ENCODE measurements around the gene HSBP1L1.
"Not testable (repeated sequence)": the region's sequence is repeated elsewhere in the genome, so short reads cannot be mapped to it uniquely, and the experiment has no call there.

Gene HSBP1L1

DNA sequence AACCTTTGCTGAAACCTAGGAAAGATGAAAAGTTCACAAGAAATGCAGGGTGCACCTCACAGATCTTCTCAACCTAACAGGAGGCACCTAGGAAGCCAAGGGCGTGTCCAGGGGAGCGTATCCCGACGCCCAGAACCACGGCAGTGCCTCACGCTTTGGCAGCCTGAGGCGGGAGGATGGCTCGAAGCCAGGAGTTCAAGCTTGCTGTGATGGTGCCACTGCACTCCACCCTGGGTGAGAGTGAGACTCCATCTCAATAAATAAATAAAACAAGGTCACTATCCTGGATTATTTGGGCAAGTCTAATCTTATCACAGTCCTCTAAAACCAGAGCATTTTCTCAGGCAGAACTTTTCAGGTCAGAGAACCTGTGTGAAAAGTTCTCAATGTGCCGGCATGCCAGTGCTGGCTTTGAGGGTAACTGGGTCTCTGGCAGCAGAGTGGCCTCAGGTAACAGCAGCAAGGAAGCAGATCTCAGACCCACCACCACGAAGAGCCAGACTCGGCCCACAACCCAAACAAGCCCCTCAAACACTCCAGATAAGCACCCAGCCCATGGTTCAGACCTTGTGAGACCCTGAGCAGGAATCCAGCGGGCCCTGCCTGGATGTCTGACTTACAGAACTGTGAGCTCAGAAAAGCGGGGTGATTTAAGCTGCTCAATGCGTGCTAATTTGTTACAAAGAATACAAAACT lies 11.7 kb downstream of the HSBP1L1 start:
- Mint-ChIP-seq H3K4me3 (no peak overlapping the region), H3K9me3 (ENCODE audit: low read depth) (no peaks in the 10 kb centered on the region), H3K4me1 (ENCODE audit: low read depth) (peaks cover 30% of the 10 kb centered on the region), H3K27ac (no peak overlapping the region), H3K27me3 (no peaks in the 10 kb centered on the region), H3K36me3 (peaks cover 5% of the 10 kb centered on the region)

DNA sequence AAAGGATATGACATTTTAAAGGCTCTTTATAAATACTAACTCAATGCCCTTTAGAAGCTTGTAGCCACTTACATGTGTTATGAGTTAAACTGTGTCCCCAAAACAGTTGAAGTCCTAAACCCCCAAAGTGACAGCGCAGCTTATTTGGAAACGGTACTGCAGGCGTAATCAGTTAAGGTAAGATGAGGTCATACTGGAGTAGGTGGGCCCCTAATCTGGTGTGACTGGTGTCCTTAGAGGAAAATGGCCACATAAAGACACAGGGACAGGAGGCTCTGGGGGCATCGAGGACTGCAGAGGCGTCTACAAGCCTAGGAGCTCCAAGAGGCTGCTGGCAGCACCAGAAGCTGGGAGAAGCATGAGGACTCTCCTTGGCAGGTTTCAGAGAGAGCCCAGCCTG lies 15.4 kb downstream of the HSBP1L1 start:
- Mint-ChIP-seq H3K4me1 (ENCODE audit: low read depth) (peaks cover 62% of the 10 kb centered on the region), H3K27me3 (no peaks in the 10 kb centered on the region), H3K36me3 (no peaks in the 10 kb centered on the region), H3K9me3 (ENCODE audit: low read depth) (no peaks in the 10 kb centered on the region), H3K27ac (peak overlapping the region; percentile 46), H3K4me3 (no peak overlapping the region)

DNA sequence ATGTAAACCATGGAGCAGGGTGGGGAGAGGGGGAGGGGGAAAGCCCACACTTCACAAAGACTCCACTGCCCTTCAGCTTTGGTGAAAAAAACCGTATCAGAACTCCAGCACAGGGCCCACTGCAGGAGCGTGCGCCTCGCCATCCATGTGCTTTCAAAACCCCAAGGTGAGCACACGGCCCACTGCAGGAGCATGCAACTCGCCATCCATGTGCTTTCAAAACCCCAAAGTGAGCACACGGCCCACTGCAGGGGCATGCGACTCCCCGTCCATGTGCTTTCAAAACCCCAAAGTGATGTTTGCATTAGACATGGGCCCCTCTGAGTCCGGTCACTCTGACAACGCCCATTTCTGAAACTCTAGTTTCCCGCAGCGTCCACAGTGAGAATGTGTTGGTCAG lies 16.1 kb downstream of the HSBP1L1 start:
- Mint-ChIP-seq H3K27ac (peak overlapping the region; percentile 46), H3K27me3 (no peaks in the 10 kb centered on the region), H3K9me3 (ENCODE audit: low read depth) (no peaks in the 10 kb centered on the region), H3K4me3 (peak overlapping the region; percentile 20), H3K4me1 (ENCODE audit: low read depth) (peaks cover 69% of the 10 kb centered on the region), H3K36me3 (peaks cover 2% of the 10 kb centered on the region)

DNA sequence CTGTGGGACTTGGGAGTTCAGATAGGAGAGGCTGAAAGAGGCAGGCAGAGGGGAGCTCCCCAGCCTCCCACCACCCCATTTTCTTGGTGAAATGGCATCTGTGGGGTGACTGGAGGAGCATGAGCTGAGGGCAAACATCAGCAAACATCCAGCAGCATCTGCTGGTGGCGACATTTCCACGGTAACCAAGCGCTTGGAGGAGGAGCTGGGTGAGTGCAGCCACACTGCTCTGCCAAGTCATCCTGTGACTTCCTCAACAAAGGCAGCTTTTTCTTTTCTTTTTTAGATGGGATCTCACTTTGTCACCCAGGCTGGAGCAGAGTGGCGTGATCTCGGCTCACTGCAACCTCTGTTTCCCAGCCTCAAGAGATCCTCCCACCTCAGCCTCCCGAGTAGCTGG lies 18.3 kb downstream of the HSBP1L1 start:
- H3K27ac Mint-ChIP-seq = peak overlapping the region; percentile 88
- peak overlapping the region; percentile 48 for H3K4me3 Mint-ChIP-seq
- H3K4me1 Mint-ChIP-seq (ENCODE audit: low read depth) = peaks cover 80% of the 10 kb centered on the region
- H3K36me3 Mint-ChIP-seq = peaks cover 5% of the 10 kb centered on the region
- no peaks in the 10 kb centered on the region for H3K9me3 Mint-ChIP-seq (ENCODE audit: low read depth)
- no peaks in the 10 kb centered on the region for H3K27me3 Mint-ChIP-seq

DNA sequence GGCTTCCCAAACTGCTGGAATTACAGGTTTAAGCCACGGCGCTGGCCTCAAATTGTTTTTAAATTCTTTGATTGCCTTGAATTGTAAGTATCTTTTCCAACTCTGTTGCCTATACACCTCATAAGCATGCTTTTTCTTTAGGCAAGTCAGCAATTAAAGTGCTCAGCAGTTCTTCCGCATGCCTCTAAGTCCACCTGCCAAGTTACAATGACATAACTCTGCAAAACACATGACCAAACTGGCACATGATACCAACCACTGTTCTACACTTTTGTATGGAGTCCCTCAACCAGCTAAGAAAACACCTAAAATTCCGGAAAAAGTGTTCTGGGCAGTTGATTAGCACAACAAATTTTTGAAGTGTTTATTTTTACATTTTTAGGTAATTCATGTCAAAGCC lies 18.8 kb downstream of the HSBP1L1 start:
- H3K27me3 Mint-ChIP-seq = no peaks in the 10 kb centered on the region
- H3K36me3 Mint-ChIP-seq = peaks cover 5% of the 10 kb centered on the region
- peaks cover 75% of the 10 kb centered on the region for H3K4me1 Mint-ChIP-seq (ENCODE audit: low read depth)
- H3K4me3 Mint-ChIP-seq = peak overlapping the region; percentile 4
- H3K27ac Mint-ChIP-seq = no peak overlapping the region
- no peaks in the 10 kb centered on the region for H3K9me3 Mint-ChIP-seq (ENCODE audit: low read depth)

DNA sequence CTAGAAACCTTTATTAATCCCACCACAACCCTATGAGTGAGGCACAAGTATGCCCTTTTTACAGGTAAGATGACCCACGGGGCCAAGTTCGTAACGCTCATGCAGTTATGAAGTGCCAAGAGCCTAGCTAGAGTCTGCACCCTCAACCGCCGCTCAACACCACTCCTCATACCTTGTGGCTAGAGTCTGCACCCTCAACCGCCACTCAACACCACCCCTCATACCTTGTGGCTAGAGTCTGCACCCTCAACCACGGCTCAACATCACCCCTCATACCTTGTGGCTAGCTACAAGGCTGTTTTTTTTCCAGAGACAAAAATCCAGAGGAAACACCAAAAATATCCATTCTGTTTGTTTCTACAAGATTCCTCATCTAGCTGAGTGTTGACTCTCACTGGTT lies 19.4 kb downstream of the HSBP1L1 start:
- Mint-ChIP-seq H3K36me3 (peaks cover 5% of the 10 kb centered on the region), H3K27ac (peak overlapping the region; percentile 81), H3K27me3 (no peaks in the 10 kb centered on the region), H3K4me3 (peak overlapping the region; percentile 75), H3K4me1 (ENCODE audit: low read depth) (peaks cover 75% of the 10 kb centered on the region), H3K9me3 (ENCODE audit: low read depth) (no peaks in the 10 kb centered on the region)

DNA sequence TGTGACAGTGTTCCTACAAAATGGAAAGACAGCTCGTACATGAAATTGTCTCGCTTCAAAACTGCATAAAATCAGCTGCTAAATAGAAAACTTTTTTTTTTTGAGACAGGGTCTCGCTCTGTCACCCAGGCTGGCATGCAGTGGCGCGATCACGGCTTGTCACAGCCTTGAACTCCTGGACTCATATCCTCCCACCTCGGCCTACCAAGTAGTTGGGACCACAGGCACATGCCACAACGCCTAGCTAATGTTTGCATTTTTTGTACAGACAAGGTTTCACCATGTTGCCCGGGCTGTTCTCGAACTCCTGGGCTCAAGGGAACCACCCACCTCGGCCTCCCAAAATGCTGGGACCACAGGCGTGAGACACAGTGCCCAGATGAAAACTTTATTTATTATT lies 20.7 kb downstream of the HSBP1L1 start:
- Mint-ChIP-seq H3K27me3 (no peaks in the 10 kb centered on the region), H3K4me3 (peak overlapping the region; percentile 72), H3K36me3 (peaks cover 5% of the 10 kb centered on the region), H3K27ac (peak overlapping the region; percentile 75), H3K4me1 (ENCODE audit: low read depth) (peaks cover 67% of the 10 kb centered on the region), H3K9me3 (ENCODE audit: low read depth) (no peaks in the 10 kb centered on the region)

DNA sequence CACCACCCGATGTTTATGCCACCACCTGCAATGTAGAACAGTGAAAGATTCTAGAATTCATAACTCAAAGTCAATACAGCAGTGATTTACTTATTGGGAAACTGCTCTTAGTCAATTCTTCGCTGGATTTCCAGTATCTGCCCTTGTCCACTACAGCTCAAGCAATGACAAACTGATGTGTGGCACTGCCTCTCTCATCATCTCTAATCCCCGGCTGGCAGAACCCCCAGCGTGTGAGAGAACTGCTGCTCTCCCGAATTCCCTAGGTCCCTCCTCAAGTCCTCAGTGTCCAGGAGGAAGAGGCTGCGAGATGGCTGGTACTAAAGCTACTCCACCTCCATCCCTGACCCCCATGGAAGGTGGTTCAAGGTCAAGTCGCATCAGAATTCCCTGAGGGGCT lies 22.3 kb downstream of the HSBP1L1 start:
- H3K27me3 Mint-ChIP-seq = no peaks in the 10 kb centered on the region
- H3K4me3 Mint-ChIP-seq = peak overlapping the region; percentile 97
- peaks cover 57% of the 10 kb centered on the region for H3K4me1 Mint-ChIP-seq (ENCODE audit: low read depth)
- no peaks in the 10 kb centered on the region for H3K9me3 Mint-ChIP-seq (ENCODE audit: low read depth)
- H3K27ac Mint-ChIP-seq = peak overlapping the region; percentile 92
- H3K36me3 Mint-ChIP-seq = peaks cover 5% of the 10 kb centered on the region

DNA sequence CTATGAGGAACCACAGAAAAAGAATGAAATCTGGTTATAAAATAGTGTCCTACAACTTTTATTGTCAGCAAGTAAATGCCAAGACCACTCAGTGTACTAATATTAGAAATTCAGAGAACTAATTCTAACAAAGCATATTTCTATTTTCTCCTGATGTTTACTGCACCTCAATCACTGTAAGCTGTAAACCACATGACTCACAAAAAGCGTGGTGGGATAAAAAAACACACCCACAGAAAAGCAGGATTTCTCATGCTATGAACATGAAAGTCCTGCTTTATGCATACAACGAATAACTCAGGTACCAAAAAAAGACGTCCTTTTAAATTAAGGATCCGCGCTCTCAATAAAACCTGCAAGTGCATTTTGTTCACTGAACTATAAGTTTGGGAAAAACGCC lies 23.1 kb downstream of the HSBP1L1 start:
- peaks cover 49% of the 10 kb centered on the region for H3K4me1 Mint-ChIP-seq (ENCODE audit: low read depth)
- H3K4me3 Mint-ChIP-seq = peak overlapping the region; percentile 97
- no peaks in the 10 kb centered on the region for H3K27me3 Mint-ChIP-seq
- H3K9me3 Mint-ChIP-seq (ENCODE audit: low read depth) = no peaks in the 10 kb centered on the region
- H3K36me3 Mint-ChIP-seq = peaks cover 5% of the 10 kb centered on the region
- peak overlapping the region; percentile 92 for H3K27ac Mint-ChIP-seq

DNA sequence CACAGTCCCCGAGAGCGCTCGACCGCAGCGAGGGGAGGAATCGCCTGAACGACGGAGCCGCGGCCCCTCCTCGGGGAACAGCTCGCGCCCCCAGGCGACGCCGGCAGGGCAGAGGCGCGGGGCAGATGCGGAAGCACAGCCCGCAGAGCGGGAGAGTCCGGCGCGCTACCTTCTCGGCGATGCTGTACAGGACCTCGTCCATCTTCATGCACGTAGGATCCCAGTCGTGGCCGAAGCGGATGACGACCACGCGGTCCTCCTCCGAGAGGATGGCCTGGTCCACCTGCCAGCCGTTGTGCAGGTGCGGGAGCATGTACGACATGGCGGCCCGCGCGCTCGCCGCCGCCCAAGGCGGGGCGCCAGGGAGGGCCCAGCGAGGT lies 23.6 kb downstream of the HSBP1L1 start:
- Mint-ChIP-seq H3K27ac (peak overlapping the region; percentile 92), H3K9me3 (ENCODE audit: low read depth) (no peaks in the 10 kb centered on the region), H3K4me3 (peak overlapping the region; percentile 97), H3K27me3 (no peaks in the 10 kb centered on the region), H3K4me1 (ENCODE audit: low read depth) (peaks cover 44% of the 10 kb centered on the region), H3K36me3 (peaks cover 5% of the 10 kb centered on the region)

DNA sequence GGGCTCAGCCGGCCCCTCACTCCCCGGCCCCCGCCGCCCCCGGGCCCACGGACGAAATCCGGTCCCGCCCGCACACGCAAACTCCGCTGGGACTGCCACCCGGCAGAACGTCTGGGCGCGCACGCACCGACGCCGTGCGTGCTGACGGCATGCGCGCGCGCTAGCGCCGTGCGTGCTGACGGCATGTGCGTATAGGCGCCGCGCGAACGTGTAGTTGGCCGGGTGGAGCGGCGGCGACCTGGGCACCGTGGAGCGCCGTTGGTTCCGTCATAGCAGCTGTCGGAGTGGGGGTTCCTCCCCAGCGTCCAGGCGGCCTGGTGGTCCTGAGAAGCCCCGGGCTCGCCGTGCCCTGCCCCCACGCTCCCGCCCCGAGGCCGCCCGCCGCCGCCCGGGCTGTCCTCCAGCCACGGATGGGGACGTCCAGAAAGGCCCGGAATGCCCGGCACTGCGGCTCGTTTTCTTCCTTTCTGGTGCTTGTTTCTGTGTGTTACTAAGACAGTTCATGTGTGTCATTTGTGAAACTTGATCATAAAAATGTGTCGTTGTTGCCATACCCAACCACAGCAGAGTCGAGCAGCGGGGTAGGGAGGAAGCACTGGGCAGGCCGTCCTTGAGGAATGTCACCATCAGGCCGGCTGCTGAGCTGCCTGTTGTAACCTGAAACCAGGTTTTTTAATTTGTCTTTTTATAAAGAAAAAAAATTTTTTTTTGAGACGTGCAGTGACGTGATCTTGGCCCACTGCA lies 24.2 kb downstream of the HSBP1L1 start, which contains the start of gene TXNL4A:
TSS of gene TXNL4A (minus strand) at position 113 of the 744 bp plus-strand sequence. CDS start 171 bp downstream, outside the sequence.
- Mint-ChIP-seq H3K27me3 (no peaks in the 10 kb centered on the region), H3K27ac (peak within 1 kb of the TSS; percentile 98), H3K9me3 (ENCODE audit: low read depth) (no peaks in the 10 kb centered on the region), H3K4me1 (ENCODE audit: low read depth) (peaks cover 38% of the 10 kb centered on the region), H3K4me3 (peak within 1 kb of the TSS; percentile 97), H3K36me3 (peaks cover 5% of the 10 kb centered on the region)

DNA sequence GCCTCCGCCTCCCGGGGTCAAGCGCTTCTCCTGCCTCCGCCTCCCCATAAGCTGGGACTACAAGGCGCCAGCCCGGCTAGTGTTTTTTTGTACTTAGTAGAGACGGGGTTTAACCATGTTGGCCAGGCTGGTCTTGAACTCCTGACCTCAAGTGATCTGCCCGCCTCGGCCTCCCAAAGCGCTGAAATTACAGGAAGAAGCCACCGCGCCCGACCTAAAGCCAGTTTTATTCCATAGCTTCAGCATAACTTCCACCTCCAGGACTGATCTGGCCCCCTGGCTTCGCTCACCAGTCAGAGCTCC lies 24.7 kb downstream of the HSBP1L1 start:
- Mint-ChIP-seq H3K27me3 (no peaks in the 10 kb centered on the region), H3K4me1 (ENCODE audit: low read depth) (peaks cover 33% of the 10 kb centered on the region), H3K9me3 (ENCODE audit: low read depth) (no peaks in the 10 kb centered on the region)

DNA sequence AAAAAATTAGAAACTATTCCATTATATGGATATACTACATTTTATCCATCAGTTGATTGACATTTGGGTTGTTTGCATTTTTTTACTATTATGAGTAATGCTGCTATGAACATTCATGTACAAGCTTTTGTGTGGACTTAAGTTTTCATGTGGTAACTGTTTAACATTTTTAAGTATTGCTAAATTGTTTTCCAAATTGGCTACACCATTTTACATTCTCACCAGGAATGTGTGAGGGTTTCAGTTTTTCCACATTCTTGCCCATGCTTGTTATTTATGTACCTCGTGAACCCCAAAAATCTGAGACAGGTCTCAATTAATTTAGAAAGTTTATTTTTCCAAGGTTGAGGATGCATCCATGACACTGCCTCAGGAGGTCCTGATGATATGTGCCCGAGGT lies 27.1 kb downstream of the HSBP1L1 start:
- Mint-ChIP-seq H3K4me3 (no peak overlapping the region), H3K36me3 (peaks cover under 1% of the 10 kb centered on the region), H3K4me1 (ENCODE audit: low read depth) (peaks cover 15% of the 10 kb centered on the region)

More for the DNA sequence above, 24.7 kb downstream of the HSBP1L1 start:
- H3K4me3 Mint-ChIP-seq = peak overlapping the region; percentile 96
- H3K36me3 Mint-ChIP-seq = peaks cover 5% of the 10 kb centered on the region
- peak overlapping the region; percentile 98 for H3K27ac Mint-ChIP-seq

DNA sequence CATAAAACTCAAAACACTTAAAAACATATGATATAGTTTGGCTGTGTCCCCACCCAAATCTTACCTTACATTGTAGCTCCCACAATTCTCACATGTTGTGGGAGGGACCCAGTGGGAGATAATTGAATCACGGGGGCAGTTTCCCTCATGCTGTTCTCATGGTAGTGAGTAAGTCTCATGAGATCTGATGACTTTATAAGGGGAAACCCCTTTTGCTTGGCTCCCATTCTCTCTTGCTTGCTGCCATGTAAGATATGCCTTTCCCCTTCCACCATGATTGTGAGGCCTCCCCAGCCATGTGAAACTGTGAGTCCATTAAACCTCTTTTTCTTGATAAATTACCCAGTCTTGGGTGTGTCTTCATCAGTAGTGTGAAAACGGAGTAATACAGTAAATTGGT lies 35.3 kb downstream of the HSBP1L1 start:
- Mint-ChIP-seq H3K27ac (peak overlapping the region; percentile 0), H3K9me3 (ENCODE audit: low read depth) (peaks cover 11% of the 10 kb centered on the region)
- H3K4me1 Mint-ChIP-seq (ENCODE audit: low read depth); H3K4me3 Mint-ChIP-seq; H3K36me3 Mint-ChIP-seq; H3K27me3 Mint-ChIP-seq: not testable (repeated sequence)

More for the DNA sequence above, 27.1 kb downstream of the HSBP1L1 start:
- no peaks in the 10 kb centered on the region for H3K9me3 Mint-ChIP-seq (ENCODE audit: low read depth)
- H3K27me3 Mint-ChIP-seq = no peaks in the 10 kb centered on the region
- no peak overlapping the region for H3K27ac Mint-ChIP-seq

DNA sequence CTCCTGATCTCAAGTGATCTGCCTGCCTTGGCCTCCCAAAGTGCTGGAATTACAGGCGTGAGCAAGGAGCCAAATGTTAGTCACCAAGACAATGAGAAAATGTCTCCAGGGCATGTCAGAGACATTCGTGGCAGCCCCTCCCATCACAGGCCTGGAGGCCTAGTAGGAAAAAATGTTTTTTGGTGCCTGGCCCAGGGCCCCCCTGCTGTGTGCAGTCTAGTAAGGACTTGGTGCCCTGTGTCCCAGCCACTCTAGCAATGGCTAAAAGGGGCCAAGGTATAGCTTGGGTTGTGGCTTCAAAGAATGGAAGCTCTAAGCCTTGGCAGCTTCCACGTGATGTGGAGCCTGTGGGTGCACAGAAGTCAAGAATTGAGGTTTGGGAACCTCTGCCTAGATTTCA lies 36.4 kb downstream of the HSBP1L1 start:
- Mint-ChIP-seq H3K9me3 (ENCODE audit: low read depth) (peaks cover 11% of the 10 kb centered on the region), H3K4me1 (ENCODE audit: low read depth) (no peaks in the 10 kb centered on the region), H3K27me3 (no peaks in the 10 kb centered on the region), H3K4me3 (no peak overlapping the region), H3K36me3 (peaks cover 9% of the 10 kb centered on the region), H3K27ac (no peak overlapping the region)
